Loucy (cell line): ENCODE results near the gene TOM1L2.

ENCODE experiments used
- CTCF ChIP-seq: fragments of 200-600 bp; sonication (generic); conservative IDR thresholded peaks from 2 replicates; pipeline ENCODE4 v1.5.1; 2014; ENCODE audit warnings: mild to moderate bottlenecking, antibody characterized with exemption, low read length
- EZH2phosphoT487 ChIP-seq: fragments of 200-600 bp; IDR thresholded peaks from 2 replicates; pipeline ENCODE4 v1.6.1; 2018; ENCODE audit warnings: antibody characterized with exemption, mild to moderate bottlenecking, moderate library complexity, borderline replicate concordance

GRCh38 chr17:17833658-17834357 lies 138.4 kb downstream of the TOM1L2 start:
- TF ChIP-seq EZH2phosphoT487 (no peak), CTCF (no peak)
